Astrocyte of the spinal cord (primary cell): ENCODE data around the gene MPP2.

Source experiments
- DNase-seq: peaks from one replicate; pipeline ENCODE4 v3.0.0; 2011; ENCODE audit warnings: low read depth, low spot score
- H3K4me3 ChIP-seq: 2 replicates; pipeline ENCODE4 v1.5.1; 2011; ENCODE audit warnings: low read depth, mild to moderate bottlenecking, low read length, moderate library complexity
- CTCF ChIP-seq: IDR thresholded peaks from 2 replicates; pipeline ENCODE4 v1.5.1; 2012; ENCODE audit warnings: low read depth, mild to moderate bottlenecking, low read length, inconsistent platforms
- in situ Hi-C: cut with HindIII; loops from 2 replicates; pipeline ENCODE4 v1.10.0; 2017; ENCODE audit warnings: low sequenced_read_pairs

Gene MPP2

DNA sequence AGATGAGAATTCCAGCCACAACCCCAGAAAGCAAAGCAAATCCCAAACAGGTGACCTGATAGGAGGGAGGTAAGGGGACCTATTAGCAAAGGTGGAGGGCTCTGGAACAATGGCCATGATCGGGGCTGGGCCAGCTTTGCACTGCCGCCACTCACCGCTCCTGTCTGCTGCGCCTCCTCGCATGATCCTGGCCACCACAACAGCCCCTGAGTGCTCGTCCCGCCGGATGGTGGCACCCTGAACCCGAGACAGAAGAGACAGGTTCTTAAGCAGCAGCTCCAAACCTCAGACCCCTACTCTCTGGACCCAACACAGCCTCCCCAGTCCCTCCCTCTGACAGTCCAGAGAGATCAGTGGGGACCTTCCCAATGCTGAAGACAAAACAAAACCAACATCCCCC is 79.7 kb downstream of the MPP2 start:
- no peak for DNase-seq
- no peak for TF ChIP-seq CTCF
- H3K4me3 ChIP-seq: no peak overlapping the region
- in situ Hi-C loops: no loop called here

GRCh38 chr17:43826206-43826605 is 81.1 kb downstream of the MPP2 start:
- DNase-seq: no peak
- H3K4me3 ChIP-seq: no peak overlapping the region
- TF ChIP-seq CTCF: no peak
- in situ Hi-C loops: no loop called here

- in situ Hi-C loops: no loop called here
- DNase-seq: no peak
- TF ChIP-seq CTCF: no peak
- H3K4me3 ChIP-seq: no peak overlapping the region
These were observed 81.8 kb downstream of the MPP2 start for GRCh38 chr17:43825567-43825966.
